Kasumi-1 (cell line): ENCODE results near the gene ZBTB40.

Experiments used
- DNase-seq, 2 experiments: peaks; one replicate each; lab custom pipeline; 2025; lab: John Stamatoyannopoulos, UW

Gene ZBTB40

GRCh38 chr1:22507587-22507986 lies 55.9 kb downstream of the ZBTB40 start:
- no peak for DNase-seq

- no peak for DNase-seq
Measured at GRCh38 chr1:22508329-22508728, 56.7 kb downstream of the ZBTB40 start.

GRCh38 chr1:22508991-22509390 lies 57.3 kb downstream of the ZBTB40 start:
- no peak for DNase-seq

GRCh38 chr1:22509815-22510214 lies 58.2 kb downstream of the ZBTB40 start:
- no peak for DNase-seq

- DNase-seq = no peak
Measured at GRCh38 chr1:22512873-22513272, 61.2 kb downstream of the ZBTB40 start.

GRCh38 chr1:22516906-22517571 lies 65.4 kb downstream of the ZBTB40 start:
- DNase-seq = no peak

- no peak for DNase-seq
Measured at GRCh38 chr1:22517956-22518355, 66.3 kb downstream of the ZBTB40 start.

- no peak for DNase-seq
Measured at GRCh38 chr1:22518379-22518778, 66.7 kb downstream of the ZBTB40 start.

- DNase-seq = no peak
Measured at GRCh38 chr1:22520871-22521270, 69.2 kb downstream of the ZBTB40 start.

GRCh38 chr1:22521692-22522091 lies 70.0 kb downstream of the ZBTB40 start:
- no peak for DNase-seq

GRCh38 chr1:22522221-22522743 lies 70.6 kb downstream of the ZBTB40 start:
- DNase-seq = no peak

GRCh38 chr1:22524481-22524880 lies 72.8 kb downstream of the ZBTB40 start:
- DNase-seq = no peak

GRCh38 chr1:22525211-22525610 lies 73.6 kb downstream of the ZBTB40 start:
- DNase-seq = no peak

- DNase-seq = no peak
Measured at GRCh38 chr1:22525646-22526045, 74.0 kb downstream of the ZBTB40 start.

- no peak for DNase-seq
Measured at GRCh38 chr1:22526098-22526497, 74.4 kb downstream of the ZBTB40 start.

- DNase-seq = no peak
Measured at GRCh38 chr1:22526677-22527076, 75.0 kb downstream of the ZBTB40 start.

- DNase-seq = no peak
Measured at GRCh38 chr1:22527122-22527521, 75.5 kb downstream of the ZBTB40 start.

- DNase-seq = no peak
Measured at GRCh38 chr1:22527555-22528296, 76.1 kb downstream of the ZBTB40 start.

GRCh38 chr1:22528451-22528850 lies 76.8 kb downstream of the ZBTB40 start:
- no peak for DNase-seq

- no peak for DNase-seq
Measured at GRCh38 chr1:22529901-22530621, 78.4 kb downstream of the ZBTB40 start.

- DNase-seq = no peak
Measured at GRCh38 chr1:22530715-22531114, 79.1 kb downstream of the ZBTB40 start.

- DNase-seq = no peak
Measured at GRCh38 chr1:22531251-22531650, 79.6 kb downstream of the ZBTB40 start.
